Dermis blood vessel endothelial cell (primary cell): Measurements from ENCODE around the gene TRIM7. TPM values are rescaled to one million over a fixed set of nuclear protein-coding genes. Genes with fewer than 3 reads are reported as not detected.

ENCODE experiments used
- DNase-seq: peaks from one replicate; pipeline ENCODE4 v3.0.0; 2010
- total RNA-seq: library from RNA; depleted of rRNA; stranded (reverse); fragments of >200 nt; gene quantifications from 2 replicates; pipeline ENCODE4 v1.2.3, GENCODE V29; 2014

TRIM7 gene
- total RNA-seq, 1 donor from 2014 or later, result 2.7 TPM

DNA sequence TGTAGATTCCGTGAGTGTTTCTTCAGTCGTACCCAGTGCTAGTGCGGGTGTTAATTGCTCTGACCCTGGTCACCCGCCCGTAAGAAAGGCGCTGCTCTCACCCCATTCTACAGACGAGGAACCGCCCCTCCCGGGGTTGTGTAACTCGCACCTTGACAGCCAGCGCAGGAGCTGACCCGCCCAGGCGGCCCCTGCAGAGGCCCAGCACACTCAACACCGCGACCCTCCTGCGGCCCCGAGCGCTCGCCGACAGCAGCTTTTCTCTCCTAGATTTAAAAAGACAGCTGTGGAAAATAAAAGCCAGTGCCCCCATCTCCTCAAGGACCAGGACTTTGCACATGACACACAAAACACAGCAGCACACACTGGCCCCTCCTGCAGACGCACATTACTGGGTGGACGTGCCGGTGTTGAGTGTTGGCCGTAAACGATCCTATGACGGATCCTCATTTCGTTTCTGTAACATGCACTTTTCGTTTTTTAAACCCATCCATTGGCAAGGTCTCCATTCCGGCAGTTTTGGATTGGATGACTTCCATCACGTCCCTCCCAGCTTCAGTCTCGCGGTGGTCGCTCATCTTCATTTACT, 34.7 kb downstream of the TRIM7 start:
- no peak for DNase-seq

DNA sequence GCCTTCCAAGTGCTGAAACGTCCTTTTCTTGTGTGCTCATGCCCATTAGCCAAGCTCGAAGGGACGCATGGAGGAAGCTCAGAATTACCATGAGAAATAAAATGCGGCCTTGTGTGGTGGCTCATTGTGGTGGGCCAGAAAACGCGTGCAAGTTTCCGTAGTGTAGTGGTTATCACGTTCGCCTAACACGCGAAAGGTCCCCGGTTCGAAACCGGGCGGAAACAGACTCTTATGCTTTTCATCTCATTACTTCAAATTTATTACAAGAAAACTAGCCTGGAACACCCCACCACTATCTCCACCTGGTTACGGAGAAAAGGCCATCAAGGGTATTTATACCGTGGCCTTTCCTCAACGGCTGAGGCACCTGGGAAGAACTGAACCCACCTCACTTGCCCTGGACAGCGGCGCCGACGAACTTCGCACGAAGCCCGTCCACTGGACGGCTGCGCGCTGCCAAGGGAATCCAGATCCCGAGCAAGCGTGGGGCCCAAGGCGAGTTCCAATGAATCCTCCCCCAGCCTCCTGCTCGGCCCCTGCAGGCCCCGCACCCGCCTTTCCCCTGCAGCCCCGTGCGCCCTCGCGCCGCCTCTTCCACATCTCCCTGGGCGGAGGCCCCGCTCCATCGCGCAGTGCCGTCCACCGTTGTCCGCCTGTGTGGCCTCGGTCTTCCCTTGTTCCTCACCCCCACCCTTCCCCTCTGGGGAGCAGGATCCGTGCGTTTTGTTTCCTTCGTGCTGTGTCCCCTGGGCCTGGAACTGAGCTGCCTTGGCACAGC, 35.3 kb downstream of the TRIM7 start:
- peak; percentile 76 for DNase-seq

DNA sequence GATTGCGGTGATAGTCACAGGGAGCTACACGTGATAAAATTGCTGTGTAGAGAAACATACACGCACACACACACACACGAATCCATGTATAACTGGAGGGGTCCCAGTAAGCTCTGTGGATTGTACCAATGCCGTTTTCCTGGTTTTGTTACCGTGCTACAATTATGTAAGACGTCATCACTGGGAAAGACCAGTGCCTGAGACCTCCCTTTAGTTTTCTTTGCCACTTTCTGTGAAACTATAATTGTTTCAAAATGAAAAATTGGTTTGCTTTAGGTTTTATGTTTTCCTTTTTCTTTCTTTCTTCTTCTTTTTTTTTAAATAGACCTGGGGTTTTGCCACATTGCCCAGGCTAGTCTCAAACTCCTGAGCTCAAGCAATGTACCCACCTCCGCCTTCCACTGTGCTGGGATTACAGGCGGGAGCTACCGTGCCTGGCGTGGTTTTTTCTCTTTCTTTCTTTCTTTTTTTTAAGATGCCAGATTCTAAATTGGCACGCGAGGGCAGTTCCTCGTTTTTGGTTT, 36.3 kb downstream of the TRIM7 start:
- DNase-seq, result no peak

DNA sequence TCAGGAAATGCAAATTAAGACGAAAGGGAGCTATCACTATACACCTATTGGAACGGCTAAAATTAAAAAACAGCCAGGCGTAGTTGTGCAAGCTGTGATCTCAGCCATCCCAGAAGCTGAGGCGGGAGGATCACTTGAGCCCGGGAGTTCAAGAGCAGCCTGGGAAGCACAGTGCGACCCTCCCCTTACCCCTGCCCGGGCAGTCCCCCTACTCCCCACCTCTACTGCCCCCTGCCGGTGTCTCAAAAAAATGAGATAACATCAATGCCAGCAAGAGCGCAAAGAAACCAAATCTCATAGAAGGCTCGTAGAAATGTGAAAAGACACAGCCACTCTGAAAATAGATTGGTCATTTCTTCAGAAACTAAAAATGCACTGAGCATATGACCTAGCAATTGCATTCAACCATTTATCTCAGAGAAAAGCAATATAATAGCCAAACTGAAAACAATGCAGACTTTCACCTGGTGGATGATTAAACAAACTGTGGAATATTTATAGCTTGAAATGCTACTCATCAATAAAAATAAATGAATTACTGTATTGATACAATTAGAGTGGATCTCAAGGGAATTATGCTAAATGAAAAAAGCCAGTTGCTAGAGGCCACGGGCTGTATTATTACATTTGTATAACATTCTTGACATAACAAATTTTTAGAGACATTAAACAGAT, 37.0 kb downstream of the TRIM7 start:
- peak; percentile 51 for DNase-seq

DNA sequence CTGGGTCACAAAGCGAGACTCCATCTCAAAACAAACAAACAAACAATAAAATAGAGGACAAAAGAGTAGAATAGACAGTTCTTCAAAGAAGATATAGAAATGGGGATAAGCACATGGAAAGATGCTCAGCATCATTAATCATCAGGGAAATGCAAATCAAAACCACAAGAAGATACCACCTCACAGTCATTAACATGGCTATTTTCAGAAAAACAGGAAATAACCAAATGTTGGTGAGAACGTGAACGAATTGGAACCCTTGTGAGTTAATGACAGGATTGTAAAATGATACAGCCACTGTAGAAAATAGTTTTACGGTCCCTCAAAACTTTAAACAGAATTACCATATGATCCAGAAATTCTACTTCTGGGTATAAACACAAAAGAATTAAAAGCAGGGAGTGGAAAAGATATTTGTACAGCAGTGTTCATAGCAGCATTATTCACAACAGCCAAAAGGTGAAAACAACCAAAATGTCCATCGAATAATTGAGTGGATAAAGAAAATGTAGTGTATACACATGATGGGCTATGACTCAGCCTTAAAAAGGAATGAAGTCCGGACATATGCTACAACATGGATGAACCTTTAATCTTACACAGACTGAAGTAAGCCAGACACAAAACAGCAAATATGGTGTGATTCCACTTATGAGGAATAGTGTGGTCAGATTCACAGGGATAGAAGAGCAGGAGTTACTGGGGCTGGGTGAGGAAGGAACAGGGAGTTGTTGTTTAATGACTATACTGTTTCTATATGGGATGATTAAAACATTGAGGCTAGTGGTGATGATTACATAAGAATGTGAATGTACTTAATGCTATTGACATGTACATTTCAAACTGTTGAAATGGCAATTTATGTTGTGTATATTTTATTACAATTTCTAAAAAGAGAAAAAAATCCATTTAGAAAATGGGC, 37.9 kb downstream of the TRIM7 start:
- DNase-seq, result no peak

DNA sequence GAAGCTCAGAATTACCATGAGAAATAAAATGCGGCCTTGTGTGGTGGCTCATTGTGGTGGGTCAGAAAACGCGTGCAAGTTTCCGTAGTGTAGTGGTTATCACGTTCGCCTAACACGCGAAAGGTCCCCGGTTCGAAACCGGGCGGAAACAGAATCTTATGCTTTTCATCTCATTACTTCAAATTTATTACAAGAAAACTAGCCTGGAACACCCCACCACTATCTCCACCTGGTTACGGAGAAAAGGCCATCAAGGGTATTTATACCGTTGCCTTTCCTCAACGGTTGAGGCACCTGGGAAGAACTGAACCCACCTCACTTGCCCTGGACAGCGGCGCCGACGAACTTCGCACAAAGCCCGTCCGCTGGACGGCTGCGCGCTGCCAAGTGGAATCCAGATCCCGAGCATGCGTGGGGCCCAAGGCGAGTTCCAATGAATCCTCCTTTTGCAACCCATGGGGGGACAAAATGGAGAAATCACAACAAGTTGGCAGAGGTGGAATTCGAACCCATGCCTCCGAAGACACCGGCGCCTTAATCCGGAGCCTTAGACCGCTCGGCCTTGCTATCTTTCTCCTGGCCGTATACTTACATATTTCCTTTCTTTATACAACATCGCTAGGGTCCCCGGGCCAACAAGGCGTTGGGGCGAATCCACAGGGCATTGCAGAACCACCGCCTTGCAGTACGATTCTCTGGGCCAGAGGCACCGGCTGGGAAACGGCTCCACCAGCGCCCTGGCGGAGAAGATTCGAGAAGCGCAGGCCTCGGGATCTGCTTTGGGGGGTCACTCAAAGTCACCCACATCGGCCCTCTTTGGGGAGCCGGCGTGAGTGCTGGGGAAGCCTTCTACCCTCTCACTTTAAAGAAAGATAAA, 40.7 kb downstream of the TRIM7 start:
- DNase-seq, result no peak

DNA sequence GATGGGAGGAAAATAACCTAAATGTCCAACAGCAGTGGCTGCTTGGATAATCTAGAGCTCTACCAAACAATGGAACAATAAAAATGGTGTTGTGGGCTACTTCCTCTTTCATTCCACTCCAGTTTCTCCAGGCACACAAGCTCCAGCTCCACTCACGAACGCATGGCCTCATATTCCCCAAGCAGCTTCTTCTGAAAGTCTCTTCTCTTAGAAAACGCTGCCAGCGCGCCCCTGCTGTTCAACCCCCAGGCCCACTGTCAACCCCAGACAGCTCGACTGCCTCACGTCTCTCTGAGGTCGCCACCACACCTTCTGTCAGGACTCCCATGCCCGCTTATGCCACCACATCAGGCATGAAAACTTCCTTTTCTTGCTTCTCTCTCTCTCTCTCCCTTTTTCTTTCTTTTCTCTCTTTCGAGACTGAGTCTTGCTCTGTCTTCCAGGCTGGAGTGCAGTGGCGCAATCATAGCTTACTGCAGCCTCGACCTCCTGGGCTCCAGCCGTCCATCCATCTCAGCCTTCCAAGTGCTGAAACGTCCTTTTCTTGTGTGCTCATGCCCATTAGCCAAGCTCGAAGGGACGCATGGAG, 41.4 kb downstream of the TRIM7 start:
- DNase-seq, result no peak

DNA sequence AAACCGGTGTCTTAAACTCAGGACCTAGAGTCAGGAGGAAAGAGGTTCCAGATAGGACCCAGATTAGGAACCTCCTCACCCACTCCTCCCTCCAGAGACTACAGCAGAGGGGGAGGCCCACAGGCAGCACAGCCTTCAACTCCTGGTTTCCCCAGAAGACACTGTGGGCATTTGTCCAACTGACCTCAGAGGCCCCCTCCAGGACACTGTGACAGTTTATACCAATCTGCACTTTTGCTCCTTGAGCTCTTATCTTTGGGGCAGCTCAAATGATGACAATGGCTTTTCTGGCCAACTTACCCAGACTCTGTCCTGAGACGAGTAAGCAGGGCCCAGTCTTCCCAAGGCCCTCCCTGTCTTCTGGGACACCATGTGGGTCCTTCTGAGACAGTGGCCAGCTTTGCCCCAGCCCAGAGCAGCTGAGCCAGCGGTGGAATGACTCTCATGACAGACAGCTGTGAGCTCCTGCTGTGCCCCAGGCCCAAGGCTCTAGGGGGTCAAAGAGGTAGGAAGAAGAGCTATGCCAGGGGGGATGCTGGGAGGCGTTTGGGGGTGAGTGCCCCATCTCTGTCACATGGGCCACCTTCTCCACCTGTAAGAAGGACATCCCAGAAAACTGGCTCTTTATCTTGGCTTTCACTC, 43.3 kb downstream of the TRIM7 start:
- no peak for DNase-seq

DNA sequence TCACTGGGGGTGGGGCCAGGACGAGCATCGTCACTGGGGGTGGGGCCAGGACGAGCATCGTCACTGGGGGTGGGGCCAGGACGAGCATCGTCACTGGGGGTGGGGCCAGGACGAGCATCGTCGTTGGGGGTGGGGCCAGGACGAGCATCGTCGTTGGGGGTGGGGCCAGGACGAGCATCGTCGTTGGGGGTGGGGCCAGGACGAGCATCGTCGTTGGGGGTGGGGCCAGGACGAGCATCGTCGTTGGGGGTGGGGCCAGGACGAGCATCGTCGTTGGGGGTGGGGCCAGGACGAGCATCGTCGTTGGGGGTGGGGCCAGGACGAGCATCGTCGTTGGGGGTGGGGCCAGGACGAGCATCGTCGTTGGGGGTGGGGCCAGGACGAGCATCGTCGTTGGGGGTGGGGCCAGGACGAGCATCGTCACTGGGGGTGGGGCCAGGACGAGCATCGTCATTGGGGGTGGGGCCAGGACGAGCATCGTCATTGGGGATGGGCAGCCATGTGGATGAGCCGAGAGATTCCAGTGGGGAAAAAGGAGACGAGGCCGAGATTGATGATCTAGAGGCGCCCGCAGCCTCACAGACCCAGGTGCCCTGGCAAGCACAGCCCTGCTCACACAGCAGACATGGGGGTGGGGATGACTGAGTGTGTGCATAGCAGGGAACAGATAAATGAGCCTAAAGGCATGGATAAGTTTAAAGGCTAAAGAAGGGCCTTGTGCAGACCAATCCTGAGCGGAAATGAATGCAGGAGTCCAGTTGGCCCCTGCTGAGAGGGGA, 44.1 kb downstream of the TRIM7 start:
- DNase-seq, result peak; percentile 67

DNA sequence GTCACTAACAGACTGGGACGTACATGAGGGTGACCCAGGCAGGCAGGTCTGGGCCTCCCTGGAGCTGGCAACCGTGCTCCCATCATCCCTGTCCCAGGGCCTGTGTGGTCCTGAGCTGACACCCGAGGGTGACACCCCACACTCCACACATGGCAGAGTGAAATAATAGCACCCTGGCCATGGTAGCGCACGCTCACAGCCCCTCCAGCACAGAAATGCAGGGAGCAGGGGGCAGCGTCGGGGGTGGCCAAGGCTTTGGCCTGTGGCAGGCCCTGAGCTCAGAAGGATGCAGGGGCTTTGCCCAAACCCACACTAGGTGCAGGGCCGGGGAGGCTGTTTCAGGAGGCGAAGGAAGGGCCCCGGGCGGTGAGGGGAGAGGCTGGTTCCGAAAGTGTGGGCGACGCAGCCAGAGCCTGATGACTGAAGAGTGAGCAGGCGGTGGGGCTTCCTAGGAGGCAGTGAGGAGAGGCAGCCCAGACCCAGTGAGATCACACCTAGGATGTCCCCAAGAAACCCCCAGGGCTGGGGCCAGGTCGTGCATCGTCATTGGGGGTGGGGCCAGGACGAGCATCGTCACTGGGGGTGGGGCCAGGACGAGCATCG, 44.7 kb downstream of the TRIM7 start:
- DNase-seq, result peak; percentile 41

DNA sequence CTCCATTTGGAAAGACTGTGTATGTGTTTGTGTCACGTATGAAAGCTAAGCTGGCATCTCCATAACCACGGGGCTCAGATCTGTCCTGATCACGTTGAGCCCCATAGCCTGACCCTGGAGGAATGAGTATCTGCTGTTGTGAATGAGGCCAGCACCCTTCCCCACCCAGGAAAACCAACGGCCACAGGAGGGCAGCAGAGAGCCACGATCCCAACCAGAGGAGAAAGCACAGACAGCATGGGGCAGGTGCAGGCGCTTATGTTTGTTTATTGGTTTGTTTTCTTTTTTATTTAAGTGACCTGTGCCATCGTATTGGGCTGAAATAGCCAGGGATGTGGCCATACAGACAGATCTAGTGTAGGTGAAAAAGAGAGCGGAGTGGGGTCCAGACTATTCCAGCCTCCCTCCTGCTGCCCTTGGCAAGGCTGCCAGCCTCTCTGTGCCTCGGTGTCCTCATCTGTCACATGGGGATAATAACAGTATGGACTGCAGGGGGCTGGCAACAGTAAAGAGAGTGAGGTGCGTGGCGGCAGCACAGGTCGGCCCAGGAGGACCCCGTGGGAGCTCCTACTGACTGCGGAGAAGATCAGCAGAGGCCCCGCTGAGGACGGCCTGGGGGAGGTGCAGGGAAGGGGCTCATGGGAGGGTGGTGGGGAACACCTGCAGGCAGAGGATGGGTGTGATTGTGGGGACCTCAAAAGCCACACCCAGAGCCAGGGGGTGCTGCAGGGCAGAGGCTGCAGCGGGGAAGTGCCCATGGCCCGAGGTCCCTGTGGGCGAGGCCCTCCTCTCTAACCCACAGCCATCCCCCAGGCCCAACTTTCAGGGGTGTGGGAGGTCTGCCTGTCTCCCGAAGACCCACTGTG, 45.5 kb downstream of the TRIM7 start:
- peak; percentile 71 for DNase-seq

DNA sequence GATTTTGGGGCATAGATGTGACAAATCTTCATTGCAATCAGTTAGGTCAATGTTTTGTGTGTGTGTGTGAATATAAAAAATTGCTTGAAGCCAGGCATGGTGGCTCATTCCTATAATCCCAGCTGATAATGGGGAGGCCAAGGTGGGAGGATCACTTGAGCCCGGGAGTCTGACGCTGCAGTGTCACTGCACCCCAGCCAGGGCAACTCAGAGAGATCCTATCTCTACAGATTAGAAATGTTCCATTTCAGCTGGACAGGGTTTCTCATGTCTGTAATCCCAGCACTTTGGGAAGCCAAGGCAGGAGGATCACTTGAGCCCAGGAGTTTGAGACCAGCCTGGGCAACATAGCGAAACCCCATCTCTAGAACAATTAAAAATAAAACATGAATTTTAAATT, 46.1 kb downstream of the TRIM7 start:
- DNase-seq, result no peak

DNA sequence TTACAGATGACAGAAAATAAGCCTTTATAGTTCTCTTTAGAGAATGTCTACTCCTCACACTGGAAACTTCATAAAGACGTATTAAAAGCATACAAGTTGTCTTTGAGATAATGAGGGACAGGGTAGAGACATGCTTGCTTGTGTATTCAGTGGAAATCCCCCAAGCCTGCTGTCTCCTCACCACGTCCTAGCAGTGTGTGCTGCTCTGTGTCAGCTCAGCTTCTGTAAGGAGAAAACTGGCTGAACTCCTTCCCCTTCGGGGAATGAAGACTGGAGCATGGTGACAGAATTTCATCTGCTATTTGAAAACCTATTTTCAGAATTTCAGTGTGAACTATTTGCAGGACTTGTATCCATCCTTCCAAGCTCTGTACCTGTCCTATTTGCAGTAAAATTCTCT, 48.2 kb downstream of the TRIM7 start:
- DNase-seq, result no peak

DNA sequence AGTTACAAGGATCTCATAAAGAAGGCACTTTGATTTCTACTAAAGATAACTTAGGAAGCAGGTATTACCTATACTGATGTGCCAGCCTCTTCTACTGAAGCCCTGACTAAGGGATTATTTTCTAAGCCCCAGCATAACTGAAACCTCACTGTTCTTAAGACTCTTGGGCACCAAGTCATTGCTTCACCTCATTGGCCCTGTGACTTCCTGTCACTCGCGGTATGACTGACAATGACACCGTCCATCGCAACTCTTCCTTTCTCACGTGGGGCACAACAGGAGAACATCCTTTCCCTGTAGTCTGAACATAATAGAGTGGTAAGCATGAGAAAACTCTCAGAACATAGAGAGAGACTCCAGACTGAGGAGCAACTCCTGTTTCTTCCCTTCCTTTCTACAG, 51.2 kb downstream of the TRIM7 start:
- no peak for DNase-seq

DNA sequence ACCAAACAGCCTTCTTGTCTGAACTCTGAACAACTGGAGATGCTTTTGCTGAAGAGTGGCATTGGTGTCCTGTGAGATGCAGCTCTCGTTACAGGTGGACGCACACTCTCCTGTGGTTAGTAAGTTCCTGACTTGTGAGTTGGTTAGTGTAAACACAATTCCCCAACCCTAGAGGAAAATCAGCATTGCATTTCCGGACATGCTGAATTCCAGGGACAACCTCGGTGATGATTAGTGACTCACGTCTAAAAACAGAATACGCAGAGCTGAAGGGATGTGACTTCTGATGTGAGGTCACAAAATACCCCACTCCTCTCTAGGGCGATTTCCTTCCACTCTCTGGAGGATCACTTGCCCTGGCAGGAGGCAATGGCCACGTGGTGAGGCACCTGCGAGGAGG, 52.6 kb downstream of the TRIM7 start:
- peak; percentile 82 for DNase-seq

DNA sequence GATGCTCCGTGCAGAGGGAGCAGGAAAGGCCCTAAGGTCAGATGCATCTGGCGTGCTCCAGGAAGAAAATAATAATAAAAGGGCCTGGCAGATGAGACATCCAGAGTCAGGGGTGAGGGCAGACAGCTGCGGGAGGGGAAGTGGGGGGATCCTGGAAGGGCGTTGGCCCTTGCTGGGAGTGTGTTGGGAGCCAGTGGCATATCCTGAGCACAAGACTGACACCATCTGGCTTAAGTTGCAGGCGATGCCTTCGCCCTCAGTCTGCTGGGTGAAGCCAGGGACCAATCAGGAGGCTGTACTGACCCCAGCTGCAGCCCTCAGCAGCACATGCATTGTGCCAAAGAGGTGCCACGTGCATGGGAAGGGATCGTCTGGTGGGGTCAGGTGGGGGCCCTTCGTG, 53.9 kb downstream of the TRIM7 start:
- no peak for DNase-seq

DNA sequence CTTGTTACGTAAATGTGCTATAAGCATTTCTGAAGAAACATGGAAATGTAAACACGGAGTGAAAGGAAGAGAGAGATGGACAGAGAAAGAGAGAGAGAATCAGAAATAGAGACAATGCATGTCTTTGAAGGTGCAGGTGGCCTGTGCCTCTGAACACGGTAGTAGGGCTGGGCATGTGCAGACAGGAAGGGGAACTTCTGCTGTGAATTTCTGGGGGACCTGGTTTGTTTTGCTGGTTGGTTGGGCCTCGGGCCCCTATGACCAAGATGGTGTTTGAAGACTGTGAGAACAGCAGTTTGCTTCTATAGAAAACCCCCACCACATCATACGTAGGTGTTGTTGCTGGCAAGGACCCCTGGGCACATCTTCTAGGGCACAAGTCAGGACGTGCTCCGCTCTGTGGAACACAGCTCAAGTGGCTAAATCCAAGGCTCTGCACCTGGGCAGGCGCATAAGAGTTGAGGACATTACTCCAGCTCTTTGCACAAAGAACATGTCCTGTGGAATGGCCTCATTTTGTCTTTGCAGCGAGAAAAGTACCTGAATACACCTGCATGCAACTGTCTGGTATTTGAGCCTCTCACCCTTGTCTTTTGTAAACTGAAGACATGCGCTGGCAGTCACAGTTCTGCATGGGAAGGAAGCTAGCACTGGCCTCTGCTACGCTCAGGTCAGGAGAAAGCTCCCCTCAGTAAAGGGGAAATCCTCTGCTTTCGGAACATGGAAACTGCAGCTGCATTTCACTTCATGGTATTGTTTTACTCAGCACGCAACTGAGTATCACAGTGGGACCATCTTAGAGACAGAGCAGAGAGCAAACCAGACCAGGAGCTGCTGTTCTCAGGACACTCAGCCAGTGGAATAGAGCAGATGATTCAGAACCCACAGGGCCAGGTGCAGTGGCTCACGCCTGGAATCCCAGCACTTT, 54.9 kb downstream of the TRIM7 start:
- peak; percentile 43 for DNase-seq
